Ishikawa (cell line): ENCODE data around the gene E2F3.

Source experiments
- CEBPB ChIP-seq: IDR thresholded peaks from 2 replicates; pipeline ENCODE4 v1.6.1; 2012
- CREB1 ChIP-seq: IDR thresholded peaks from 2 replicates; pipeline ENCODE4 v1.6.1; 2012; ENCODE audit warnings: low read depth
- EGR1 ChIP-seq: IDR thresholded peaks from 2 replicates; pipeline ENCODE4 v1.6.1; 2012
- EP300 ChIP-seq: IDR thresholded peaks from 2 replicates; pipeline ENCODE4 v1.6.1; 2012; ENCODE audit warnings: borderline replicate concordance
- FOXM1 ChIP-seq: IDR thresholded peaks from 2 replicates; pipeline ENCODE4 v1.6.1; 2012; ENCODE audit warnings: low read depth, borderline replicate concordance
- MAX ChIP-seq: IDR thresholded peaks from 2 replicates; pipeline ENCODE4 v1.6.1; 2012
- NFIC ChIP-seq: IDR thresholded peaks from 2 replicates; pipeline ENCODE4 v1.6.1; 2012
- RAD21 ChIP-seq: IDR thresholded peaks from 2 replicates; pipeline ENCODE4 v1.6.1; 2012; ENCODE audit warnings: low read depth
- REST ChIP-seq: IDR thresholded peaks from 2 replicates; pipeline ENCODE4 v1.6.1; 2012; ENCODE audit warnings: low read depth, mild to moderate bottlenecking
- TAF1 ChIP-seq: IDR thresholded peaks from 2 replicates; pipeline ENCODE4 v1.6.1; 2012; ENCODE audit warnings: low read depth, mild to moderate bottlenecking
- TCF12 ChIP-seq: IDR thresholded peaks from 2 replicates; pipeline ENCODE4 v1.6.1; 2012; ENCODE audit warnings: low read depth
- TEAD4 ChIP-seq: IDR thresholded peaks from 2 replicates; pipeline ENCODE4 v1.6.1; 2012
- USF1 ChIP-seq: IDR thresholded peaks from 2 replicates; pipeline ENCODE4 v1.6.1; 2012
- YY1 ChIP-seq: IDR thresholded peaks from 2 replicates; pipeline ENCODE4 v1.6.1; 2012; ENCODE audit warnings: low read depth
- ZBTB7A ChIP-seq: IDR thresholded peaks from 2 replicates; pipeline ENCODE4 v1.6.1; 2012; ENCODE audit warnings: low read depth

The E2F3 gene

GRCh38 chr6:20479526-20479925, 77.8 kb downstream of the E2F3 start:
- no peak for TF ChIP-seq TAF1
- TF ChIP-seq CEBPB: no peak
- no peak for TF ChIP-seq FOXM1
- no peak for TF ChIP-seq EP300
- TF ChIP-seq TEAD4: no peak
- no peak for TF ChIP-seq RAD21
- TF ChIP-seq YY1: no peak
- no peak for TF ChIP-seq ZBTB7A
- TF ChIP-seq NFIC: no peak
- no peak for TF ChIP-seq EGR1
- TF ChIP-seq CREB1: no peak
- no peak for TF ChIP-seq REST
- TF ChIP-seq TCF12: no peak

- TF ChIP-seq CREB1: no peak
- no peak for TF ChIP-seq NFIC
- no peak for TF ChIP-seq TCF12
- TF ChIP-seq EGR1: no peak
- no peak for TF ChIP-seq TEAD4
- no peak for TF ChIP-seq EP300
- TF ChIP-seq USF1: no peak
- no peak for TF ChIP-seq TAF1
- TF ChIP-seq CEBPB: no peak
- no peak for TF ChIP-seq REST
- TF ChIP-seq RAD21: no peak
- no peak for TF ChIP-seq FOXM1
- TF ChIP-seq MAX: no peak
- TF ChIP-seq YY1: no peak
- no peak for TF ChIP-seq ZBTB7A
Measured at GRCh38 chr6:20481281-20481680, 79.6 kb downstream of the E2F3 start.

GRCh38 chr6:20483887-20484497, 82.3 kb downstream of the E2F3 start:
- TF ChIP-seq REST (no peak), CEBPB (no peak), ZBTB7A (no peak), YY1 (no peak), EP300 (no peak), EGR1 (no peak), RAD21 (no peak), FOXM1 (no peak), USF1 (no peak), TCF12 (no peak), CREB1 (no peak), TAF1 (no peak), TEAD4 (no peak), MAX (no peak), NFIC (no peak)

GRCh38 chr6:20486641-20487040, 85.0 kb downstream of the E2F3 start:
- no peak for TF ChIP-seq USF1
- TF ChIP-seq REST: no peak
- no peak for TF ChIP-seq ZBTB7A
- TF ChIP-seq TAF1: no peak
- no peak for TF ChIP-seq EP300
- TF ChIP-seq NFIC: no peak
- no peak for TF ChIP-seq TEAD4
- TF ChIP-seq MAX: no peak
- TF ChIP-seq EGR1: no peak
- TF ChIP-seq TCF12: no peak
- TF ChIP-seq CEBPB: no peak
